GM18858 (cell line): Measurements from ENCODE around the gene MRGPRX4.

ENCODE experiments used
- ATAC-seq: cut with Tn5 transposase; IDR thresholded peaks from one replicate; pipeline ENCODE4 v1.9.1; 2021; ENCODE audit not compliant: unreplicated experiment

Gene MRGPRX4

DNA sequence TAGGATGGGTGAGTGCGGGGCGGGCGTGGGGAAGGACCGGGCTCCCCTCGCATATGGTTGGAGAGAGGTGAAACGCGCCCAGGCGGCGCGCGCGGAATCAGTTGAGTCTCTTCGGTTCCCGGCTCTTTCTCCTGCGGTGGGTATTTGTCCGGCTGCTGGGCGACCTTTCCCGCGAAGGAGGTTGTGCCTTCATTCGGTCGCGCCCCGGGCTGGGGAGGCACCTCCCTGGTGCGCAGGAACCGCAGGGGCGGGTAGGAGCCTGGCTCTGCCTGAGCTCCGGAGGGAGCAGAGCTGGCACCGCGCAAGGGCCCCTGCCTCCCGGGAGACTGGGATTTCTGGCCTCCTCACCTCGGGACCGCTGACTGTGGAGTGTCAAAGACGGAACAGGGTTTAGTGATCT lies 36.4 kb downstream of the MRGPRX4 start:
- ATAC-seq = no peak

DNA sequence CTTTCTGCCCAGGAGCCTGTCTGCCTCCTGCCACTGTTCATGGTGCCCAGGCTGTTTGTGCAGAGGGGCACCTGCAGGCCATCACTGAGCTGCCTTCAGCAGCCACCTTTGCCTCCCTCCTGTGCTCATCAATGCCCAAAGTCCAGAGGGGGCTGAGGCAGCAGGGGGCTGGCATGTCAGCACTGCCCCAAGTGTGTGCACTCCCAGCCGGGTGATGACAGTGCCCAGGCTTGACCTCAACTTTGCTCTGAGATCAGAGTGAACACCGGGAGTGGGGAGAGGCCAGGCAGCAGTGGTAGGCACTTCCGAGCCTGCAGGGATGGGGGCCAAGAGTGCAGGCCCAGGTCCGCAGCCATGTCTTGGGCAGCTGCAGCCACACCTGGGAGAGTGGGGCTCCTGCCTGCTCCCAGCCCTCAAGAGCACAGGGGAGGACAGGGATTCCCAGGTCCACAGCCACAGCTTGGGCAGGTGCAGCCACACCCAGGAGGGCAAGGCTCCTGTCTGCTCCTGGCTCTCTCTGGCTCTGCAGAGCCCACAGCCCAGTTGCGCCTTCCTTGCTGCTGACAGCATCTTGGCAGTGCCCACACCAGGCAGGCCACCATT lies 48.7 kb downstream of the MRGPRX4 start:
- no peak for ATAC-seq

DNA sequence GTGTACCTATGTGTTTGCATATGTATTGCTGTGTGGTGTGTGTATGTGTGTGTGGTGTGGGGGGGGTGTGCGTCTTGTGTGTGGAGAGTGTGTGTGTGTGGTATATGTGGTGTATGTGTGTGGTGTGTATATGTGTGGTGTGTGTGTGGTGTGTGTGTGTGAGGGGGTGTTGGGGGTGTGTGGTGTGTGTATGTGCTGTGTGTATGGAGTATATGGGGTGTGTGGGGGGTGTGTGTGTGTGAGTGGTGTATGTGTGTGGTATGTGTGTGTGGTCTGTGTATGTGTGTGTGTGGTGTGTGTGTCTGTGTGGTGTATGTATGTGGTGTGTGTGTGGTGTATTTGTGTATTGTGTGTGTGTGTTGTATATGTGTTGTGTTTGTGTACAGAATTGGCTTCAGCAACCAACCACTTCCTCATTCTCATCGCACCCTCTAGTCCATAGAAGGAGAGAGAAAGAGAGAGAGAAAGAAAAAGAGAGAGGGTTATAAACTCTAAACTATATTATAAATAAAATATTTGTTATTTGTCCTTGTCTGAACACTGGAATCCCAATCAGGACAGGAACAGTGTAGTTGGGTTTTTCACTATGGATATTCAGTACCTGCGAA lies 50.3 kb downstream of the MRGPRX4 start:
- ATAC-seq = no peak
